OCI-LY1 (cell line): Measurements from ENCODE around the gene SLC15A1.

Experiments
- H2AFZ ChIP-seq: fragments of 200-600 bp; sonication (generic), shearing (Covaris generic); 2 replicates; pipeline ENCODE4 v1.6.0; 2014; ENCODE audit warnings: antibody characterized with exemption, mild to moderate bottlenecking, low read length
- H3F3A ChIP-seq: fragments of 200-600 bp; sonication (generic), shearing (Covaris generic); 2 replicates; pipeline ENCODE4 v1.6.0; 2014; ENCODE audit warnings: mild to moderate bottlenecking, antibody characterized with exemption, low read length, moderate library complexity; ENCODE audit not compliant: insufficient read depth
- H3K27ac ChIP-seq: fragments of 200-600 bp; sonication (generic); 2 replicates; pipeline ENCODE4 v1.5.1; 2014; ENCODE audit warnings: low read length, mixed run types, mild to moderate bottlenecking, low read depth; ENCODE audit not compliant: poor library complexity, severe bottlenecking
- H3K27me3 ChIP-seq: fragments of 200-600 bp; sonication (generic); 2 replicates; pipeline ENCODE4 v1.6.0; 2014; ENCODE audit warnings: antibody characterized with exemption, mild to moderate bottlenecking, low read length, moderate library complexity; ENCODE audit not compliant: insufficient read depth
- H3K36me3 ChIP-seq: fragments of 200-600 bp; sonication (generic); 2 replicates; pipeline ENCODE4 v1.6.1; 2014; ENCODE audit warnings: mild to moderate bottlenecking, antibody characterized with exemption, low read length, moderate library complexity, mixed read lengths; ENCODE audit not compliant: insufficient read depth
- H3K4me1 ChIP-seq: fragments of 200-600 bp; sonication (generic); 2 replicates; pipeline ENCODE4 v1.5.1; 2014; ENCODE audit warnings: mild to moderate bottlenecking, low read length, moderate library complexity; ENCODE audit not compliant: insufficient read depth, severe bottlenecking
- H3K4me2 ChIP-seq: fragments of 200-600 bp; sonication (generic), shearing (Covaris generic); 2 replicates; pipeline ENCODE4 v1.6.1; 2014; ENCODE audit warnings: low read length
- H3K4me3 ChIP-seq: fragments of 200-600 bp; sonication (generic); 2 replicates; pipeline ENCODE4 v1.5.1; 2014; ENCODE audit warnings: low read length, low read depth, mild to moderate bottlenecking, mixed read lengths; ENCODE audit not compliant: poor library complexity, severe bottlenecking
- H3K79me2 ChIP-seq: fragments of 200-600 bp; shearing (Covaris generic); 2 replicates; pipeline ENCODE4 v1.6.1; 2016; ENCODE audit warnings: mixed run types, low read length, mixed read lengths; ENCODE audit not compliant: insufficient read depth
- H3K9ac ChIP-seq: fragments of 200-600 bp; sonication (generic), shearing (Covaris generic); 2 replicates; pipeline ENCODE4 v1.6.1; 2014; ENCODE audit warnings: mild to moderate bottlenecking, low read length, mixed read lengths
- H3K9me2 ChIP-seq: fragments of 200-600 bp; sonication (generic), shearing (Covaris generic); 2 replicates; pipeline ENCODE4 v1.6.1; 2014; ENCODE audit warnings: low read depth, mild to moderate bottlenecking, low read length, mixed read lengths
- H3K9me3 ChIP-seq: fragments of 200-600 bp; shearing (Covaris generic); 2 replicates; pipeline ENCODE4 v1.6.1; 2014; ENCODE audit warnings: low read length, mixed read lengths
- H4K20me1 ChIP-seq: fragments of 200-600 bp; sonication (generic), shearing (Covaris generic); 2 replicates; pipeline ENCODE4 v1.6.0; 2016; ENCODE audit warnings: mild to moderate bottlenecking, low read length; ENCODE audit not compliant: insufficient read depth
- EZH2 ChIP-seq: fragments of 200-600 bp; sonication (generic), shearing (Covaris generic); IDR thresholded peaks from 2 replicates; pipeline ENCODE4 v1.8.0; 2017; ENCODE audit warnings: borderline replicate concordance, mixed run types, mild to moderate bottlenecking, antibody characterized with exemption, low read length, moderate library complexity, mixed read lengths
- TF ChIP-seq, protein P1 (sequence below): fragments of 200-600 bp; sonication (generic), shearing (Covaris generic); IDR thresholded peaks from 2 replicates; pipeline ENCODE4 v1.5.1; 2017; ENCODE audit warnings: mild to moderate bottlenecking, antibody characterized with exemption, low read length, moderate library complexity, mixed read lengths

The SLC15A1 gene

GRCh38 chr13:98752467-98753290 is at the start of gene SLC15A1:
Gene SLC15A1, minus strand, starts transcription at chr13:98752672. Its CDS starts 74 bp downstream, at chr13:98752598.
- Histone ChIP-seq H3K9me3 (no peaks in the 10 kb centered on the region), H3K4me3 (no peak within 1 kb of the TSS), H3K4me2 (no peak within 1 kb of the TSS), H3K27ac (no peak within 1 kb of the TSS), H4K20me1 (no peaks in the 10 kb centered on the region), H3K9ac (no peak within 1 kb of the TSS), H3K9me2 (no peaks in the 10 kb centered on the region), H2AFZ (no peak within 1 kb of the TSS), H3K36me3 (no peaks in the 10 kb centered on the region), H3F3A (no peaks in the 10 kb centered on the region), H3K4me1 (no peaks in the 10 kb centered on the region), H3K27me3 (peaks cover 4% of the 10 kb centered on the region; the same call in 1 of the 2 replicates), H3K79me2 (no peaks in the 10 kb centered on the region)
- no peak for TF ChIP-seq EZH2
- TF ChIP-seq, protein P1, sequence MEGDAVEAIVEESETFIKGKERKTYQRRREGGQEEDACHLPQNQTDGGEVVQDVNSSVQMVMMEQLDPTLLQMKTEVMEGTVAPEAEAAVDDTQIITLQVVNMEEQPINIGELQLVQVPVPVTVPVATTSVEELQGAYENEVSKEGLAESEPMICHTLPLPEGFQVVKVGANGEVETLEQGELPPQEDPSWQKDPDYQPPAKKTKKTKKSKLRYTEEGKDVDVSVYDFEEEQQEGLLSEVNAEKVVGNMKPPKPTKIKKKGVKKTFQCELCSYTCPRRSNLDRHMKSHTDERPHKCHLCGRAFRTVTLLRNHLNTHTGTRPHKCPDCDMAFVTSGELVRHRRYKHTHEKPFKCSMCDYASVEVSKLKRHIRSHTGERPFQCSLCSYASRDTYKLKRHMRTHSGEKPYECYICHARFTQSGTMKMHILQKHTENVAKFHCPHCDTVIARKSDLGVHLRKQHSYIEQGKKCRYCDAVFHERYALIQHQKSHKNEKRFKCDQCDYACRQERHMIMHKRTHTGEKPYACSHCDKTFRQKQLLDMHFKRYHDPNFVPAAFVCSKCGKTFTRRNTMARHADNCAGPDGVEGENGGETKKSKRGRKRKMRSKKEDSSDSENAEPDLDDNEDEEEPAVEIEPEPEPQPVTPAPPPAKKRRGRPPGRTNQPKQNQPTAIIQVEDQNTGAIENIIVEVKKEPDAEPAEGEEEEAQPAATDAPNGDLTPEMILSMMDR, result no peak

DNA sequence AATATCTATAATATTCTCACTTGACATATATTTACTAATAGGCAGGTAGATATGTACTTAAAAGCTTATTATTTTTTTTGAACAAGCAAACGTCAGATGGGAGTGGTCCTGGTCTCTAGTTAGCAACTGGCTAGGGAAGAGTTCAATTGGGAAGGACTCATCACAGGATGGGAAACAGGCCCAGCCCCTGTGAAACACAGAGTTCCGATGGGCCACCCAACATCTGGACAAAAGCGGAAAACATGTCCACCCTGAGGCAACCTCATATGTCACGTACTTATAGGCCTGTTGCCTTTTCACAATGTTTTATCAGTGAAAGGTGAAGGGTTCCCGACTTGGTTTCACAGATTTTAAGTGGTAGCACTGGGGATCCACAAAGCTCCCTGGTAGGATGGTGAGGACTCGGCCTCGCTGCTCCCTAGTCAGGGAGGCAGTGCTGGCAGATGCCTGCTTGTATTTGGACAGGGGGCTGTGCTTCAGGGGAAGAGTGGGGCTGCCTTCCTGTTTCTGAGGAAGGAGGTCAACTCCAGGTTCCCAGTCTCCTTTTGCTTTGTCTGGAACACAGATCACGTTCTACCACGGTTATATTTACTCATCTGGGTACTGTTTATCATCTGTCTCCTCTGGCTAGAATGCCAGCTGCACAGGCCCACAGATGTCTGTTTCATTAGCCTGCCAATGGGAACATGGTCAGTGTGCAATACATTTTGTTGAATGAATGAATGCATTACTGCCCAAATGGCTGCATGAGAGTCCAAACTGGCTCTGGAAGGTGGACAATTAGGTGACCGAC is 49.4 kb upstream of the SLC15A1 start:
- Histone ChIP-seq H3K9me3 (no peaks in the 10 kb centered on the region), H3K9ac (no peak overlapping the region), H3K4me2 (no peak overlapping the region), H3K27ac (no peak overlapping the region), H2AFZ (no peak overlapping the region), H3K4me1 (no peaks in the 10 kb centered on the region), H3K9me2 (no peaks in the 10 kb centered on the region), H3K79me2 (no peaks in the 10 kb centered on the region), H3F3A (no peaks in the 10 kb centered on the region), H3K36me3 (no peaks in the 10 kb centered on the region), H3K4me3 (no peak overlapping the region), H4K20me1 (no peaks in the 10 kb centered on the region), H3K27me3 (no peaks in the 10 kb centered on the region)
- TF ChIP-seq EZH2, result no peak
- TF ChIP-seq, protein P1, result no peak

- TF ChIP-seq EZH2, result no peak
- TF ChIP-seq, protein P1, result no peak
- Histone ChIP-seq H3K27me3 (no peaks in the 10 kb centered on the region), H2AFZ (no peak overlapping the region), H4K20me1 (no peaks in the 10 kb centered on the region), H3K27ac (no peak overlapping the region), H3K79me2 (no peaks in the 10 kb centered on the region), H3K9me3 (no peaks in the 10 kb centered on the region), H3K4me3 (no peak overlapping the region), H3K9ac (no peak overlapping the region), H3K4me2 (no peak overlapping the region), H3K4me1 (no peaks in the 10 kb centered on the region), H3K9me2 (no peaks in the 10 kb centered on the region), H3K36me3 (no peaks in the 10 kb centered on the region), H3F3A (no peaks in the 10 kb centered on the region)
These were observed 47.6 kb upstream of the SLC15A1 start for GRCh38 chr13:98800078-98800477.
